Natural killer cell (primary cell): ENCODE measurements around the gene DIRAS3. TPM values are rescaled to one million over a fixed set of nuclear protein-coding genes. Genes with fewer than 3 reads are reported as not detected.

Experiments used
- ATAC-seq, 3 donors: fragments of 150-1000 bp in 2 of 3; fragments of 200-7000 bp in 1 of 3; cut with Tn5 transposase; 1 replicate in 1 of 3; 2 replicates in 2 of 3; pipeline ENCODE4 v1.10.0; 2021; ENCODE audit warnings: mild to moderate bottlenecking in 2 of 3, moderate library complexity in 2 of 3
- DNase-seq, 2 donors: peaks; one replicate each; pipeline versions ENCODE4 v3.0.0 to v3.0.0-alpha.2; 2013 to 2021; ENCODE audit warnings: mixed read lengths in 1 of 2
- H3K27ac ChIP-seq: one replicate; pipeline ENCODE4 v1.5.1; 2013; ENCODE audit warnings: mild to moderate bottlenecking, low read length
- H3K27me3 ChIP-seq: one replicate; pipeline ENCODE4 v1.6.1; 2013; ENCODE audit warnings: low read length; ENCODE audit not compliant: control insufficient read depth, insufficient read depth
- H3K36me3 ChIP-seq: one replicate; pipeline ENCODE4 v1.6.1; 2013; ENCODE audit warnings: low read length; ENCODE audit not compliant: control insufficient read depth, insufficient read depth
- H3K4me1 ChIP-seq: one replicate; pipeline ENCODE4 v1.6.1; 2013; ENCODE audit warnings: low read length; ENCODE audit not compliant: control insufficient read depth, insufficient read depth
- H3K4me3 ChIP-seq: one replicate; pipeline ENCODE4 v1.5.1; 2013; ENCODE audit warnings: low read length
- H3K9me3 ChIP-seq: one replicate; pipeline ENCODE4 v1.6.1; 2013; ENCODE audit warnings: low read length; ENCODE audit not compliant: control insufficient read depth, insufficient read depth
- H3K27ac Mint-ChIP-seq, 2 donors: one replicate each; pipeline ENCODE4 v1.8.0; 2022; ENCODE audit warnings: mild to moderate bottlenecking in 2 of 2, mixed read lengths in 2 of 2, moderate library complexity in 1 of 2
- H3K27me3 Mint-ChIP-seq, 2 donors: one replicate each; pipeline ENCODE4 v1.8.0; 2022; ENCODE audit warnings: low read depth in 2 of 2, mixed read lengths in 2 of 2
- H3K36me3 Mint-ChIP-seq: one replicate; pipeline ENCODE4 v1.8.0; 2022; ENCODE audit warnings: mixed read lengths
- H3K4me1 Mint-ChIP-seq, 2 donors: one replicate each; pipeline ENCODE4 v1.8.0; 2022; ENCODE audit warnings: mixed read lengths in 2 of 2
- H3K4me3 Mint-ChIP-seq: one replicate; pipeline ENCODE4 v1.8.0; 2022; ENCODE audit warnings: mild to moderate bottlenecking, moderate library complexity, mixed read lengths
- H3K9me3 Mint-ChIP-seq, 2 donors: one replicate each; pipeline ENCODE4 v1.8.0; 2022; ENCODE audit warnings: mixed read lengths in 2 of 2
- CTCF ChIP-seq: fragments of 200-600 bp; IDR thresholded peaks from one replicate; pipeline ENCODE4 v1.8.0; 2022; ENCODE audit warnings: antibody characterized with exemption
- WGBS: methylation state at CpG from one replicate; pipeline ENCODE4 v1.1.7; 2013; ENCODE audit warnings: missing lambda C conversion rate; ENCODE audit not compliant: insufficient coverage; 5-methylcytosine and 5-hydroxymethylcytosine counted together
- intact Hi-C: fragments of 100-400 bp; cut with micrococcal nuclease; formaldehyde crosslinking; loops from one replicate; pipeline ENCODE4 v1.14.2; 2022
- total RNA-seq, 4 donors: library from RNA; stranded (reverse); fragments of 120-200 nt in 1 of 4; gene quantifications; one replicate each; pipeline versions ENCODE4 v1.2.3 to v1.2.4, GENCODE V29; 2013 to 2022

DIRAS3 gene
- total RNA-seq, 3 donors from 2014 or later (not counting 1 experiment from before 2014, with no cell fraction given), result not detected

DNA sequence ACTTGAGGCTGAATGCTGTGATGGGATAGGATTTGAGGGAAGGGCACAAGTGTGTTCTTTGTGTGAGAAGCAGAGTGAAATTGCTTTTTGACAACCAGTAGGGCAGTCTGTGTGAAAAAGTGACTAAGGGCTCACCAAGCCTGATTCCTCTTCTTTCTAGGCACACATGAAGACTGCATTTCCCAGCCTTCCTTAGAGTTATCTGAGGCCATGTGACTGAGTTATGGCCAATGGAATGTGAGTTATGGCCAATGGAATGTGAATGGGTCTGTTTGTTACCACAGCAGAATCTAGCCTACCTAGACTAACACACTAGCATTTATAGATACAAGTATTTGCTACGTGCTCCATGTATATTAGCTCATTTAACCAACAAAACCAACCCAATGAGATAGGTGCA, 35.3 kb upstream of the DIRAS3 start:
- Mint-ChIP-seq H3K27ac (no peak overlapping the region), H3K36me3 (no peaks in the 10 kb centered on the region), H3K27me3 (no peaks in the 10 kb centered on the region), H3K4me1 (no peaks in the 10 kb centered on the region), H3K4me3 (no peak overlapping the region), H3K9me3 (peaks cover 0 to 8% of the 10 kb centered on the region in 2 donors)
- no peaks in the 10 kb centered on the region for H3K36me3 ChIP-seq
- WGBS, result no CpG with 5 or more reads among the region's 1 CpG
- TF ChIP-seq CTCF, result no peak
- no peaks in the 10 kb centered on the region for H3K4me1 ChIP-seq
- no peak overlapping the region for H3K27ac ChIP-seq
- intact Hi-C loops, result no loop called here
- no peak overlapping the region for H3K4me3 ChIP-seq
- DNase-seq (no peak), ATAC-seq (no peak)
- H3K9me3 ChIP-seq, result no peaks in the 10 kb centered on the region
- H3K27me3 ChIP-seq, result no peaks in the 10 kb centered on the region

DNA sequence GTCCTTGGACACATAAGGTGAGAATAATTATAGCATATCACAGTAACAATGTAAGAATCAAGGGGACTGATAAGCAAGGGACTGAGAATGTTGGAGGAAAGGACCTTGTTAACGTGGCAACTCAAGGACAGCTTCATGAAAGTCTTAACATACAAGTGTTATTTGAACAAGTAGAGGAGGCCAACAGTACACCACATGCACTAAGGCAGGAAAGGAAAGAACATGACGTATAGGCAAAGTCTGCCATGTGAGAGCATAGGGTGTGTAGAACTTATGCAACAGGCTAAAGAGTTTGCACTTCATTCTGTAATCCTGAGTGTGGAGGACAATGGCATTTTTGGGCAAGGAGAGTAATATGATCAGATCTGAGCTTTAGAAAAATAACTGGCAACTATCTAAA, 33.3 kb upstream of the DIRAS3 start:
- H3K27ac Mint-ChIP-seq, result no peak overlapping the region
- H3K36me3 Mint-ChIP-seq, result no peaks in the 10 kb centered on the region
- DNase-seq (no peak), ATAC-seq (no peak)
- 46% methylated on average over 2 of the region's 2 CpGs for WGBS
- Histone ChIP-seq H3K27me3 (no peaks in the 10 kb centered on the region), H3K4me3 (no peak overlapping the region), H3K9me3 (no peaks in the 10 kb centered on the region), H3K27ac (no peak overlapping the region), H3K36me3 (no peaks in the 10 kb centered on the region), H3K4me1 (no peaks in the 10 kb centered on the region)
- H3K4me1 Mint-ChIP-seq, result no peaks in the 10 kb centered on the region
- no peak overlapping the region for H3K4me3 Mint-ChIP-seq
- intact Hi-C loops, result no loop called here
- TF ChIP-seq CTCF, result no peak
- H3K27me3 Mint-ChIP-seq, result no peaks in the 10 kb centered on the region
- H3K9me3 Mint-ChIP-seq, result peaks cover 0 to 5% of the 10 kb centered on the region in 2 donors

GRCh38 chr1:68081775-68082283, 31.4 kb upstream of the DIRAS3 start:
- H3K27me3 Mint-ChIP-seq, result no peaks in the 10 kb centered on the region

More at GRCh38 chr1:68081775-68082283, 31.4 kb upstream of the DIRAS3 start:
- no peak overlapping the region for H3K4me3 Mint-ChIP-seq
- peaks cover 0 to 7% of the 10 kb centered on the region in 2 donors for H3K9me3 Mint-ChIP-seq
- intact Hi-C loops, result no loop called here
- Histone ChIP-seq H3K4me1 (no peaks in the 10 kb centered on the region), H3K4me3 (no peak overlapping the region), H3K9me3 (no peaks in the 10 kb centered on the region), H3K36me3 (no peaks in the 10 kb centered on the region), H3K27ac (no peak overlapping the region), H3K27me3 (no peaks in the 10 kb centered on the region)
- no peaks in the 10 kb centered on the region for H3K36me3 Mint-ChIP-seq
- H3K4me1 Mint-ChIP-seq, result no peaks in the 10 kb centered on the region
- no peak for DNase-seq
- ATAC-seq, result no peak
- no peak overlapping the region for H3K27ac Mint-ChIP-seq
- no peak for TF ChIP-seq CTCF
